ENCODE measurements around the gene PPP1R7.

DNA sequence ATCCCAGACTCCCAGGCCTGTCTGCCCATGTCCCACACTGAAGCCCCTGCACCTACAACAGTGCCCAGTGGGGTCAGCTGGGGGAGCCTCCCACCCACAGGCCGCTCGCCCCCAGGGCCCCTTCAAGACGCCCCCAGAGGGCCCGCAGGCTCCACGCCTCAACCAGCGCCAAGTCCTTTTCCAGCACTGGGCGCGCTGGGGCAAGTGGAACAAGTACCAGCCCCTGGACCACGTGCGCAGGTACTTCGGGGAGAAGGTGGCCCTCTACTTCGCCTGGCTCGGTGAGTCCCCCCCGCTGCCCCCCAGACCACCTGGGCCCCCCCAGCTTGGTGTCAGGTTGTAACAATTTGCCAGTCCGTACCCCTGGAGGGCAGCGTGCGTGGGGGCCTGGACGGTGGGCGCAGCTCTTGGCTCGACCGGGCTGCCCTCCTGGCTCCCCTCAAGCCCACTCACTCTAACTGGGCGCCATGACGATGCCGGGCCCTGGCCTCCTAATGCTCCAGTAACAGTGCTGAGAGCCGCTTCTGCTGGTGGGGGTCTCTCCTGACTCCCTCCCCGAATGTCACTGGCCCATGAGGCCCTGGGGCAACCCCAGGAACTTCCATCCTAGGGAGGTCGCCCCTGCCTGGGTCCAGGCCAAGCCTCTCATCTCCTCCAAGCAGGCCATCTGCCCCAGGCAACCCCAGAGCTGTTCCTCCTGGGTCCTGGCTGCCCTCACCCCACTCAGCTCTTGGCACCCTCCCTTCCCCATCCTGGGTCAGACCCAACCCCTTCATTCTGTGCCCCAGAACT lies 53.1 kb downstream of the PPP1R7 start:
- no peak for TF ChIP-seq POLR2A (IDR thresholded peaks at IDR 0.05)
- TF ChIP-seq, protein P1, sequence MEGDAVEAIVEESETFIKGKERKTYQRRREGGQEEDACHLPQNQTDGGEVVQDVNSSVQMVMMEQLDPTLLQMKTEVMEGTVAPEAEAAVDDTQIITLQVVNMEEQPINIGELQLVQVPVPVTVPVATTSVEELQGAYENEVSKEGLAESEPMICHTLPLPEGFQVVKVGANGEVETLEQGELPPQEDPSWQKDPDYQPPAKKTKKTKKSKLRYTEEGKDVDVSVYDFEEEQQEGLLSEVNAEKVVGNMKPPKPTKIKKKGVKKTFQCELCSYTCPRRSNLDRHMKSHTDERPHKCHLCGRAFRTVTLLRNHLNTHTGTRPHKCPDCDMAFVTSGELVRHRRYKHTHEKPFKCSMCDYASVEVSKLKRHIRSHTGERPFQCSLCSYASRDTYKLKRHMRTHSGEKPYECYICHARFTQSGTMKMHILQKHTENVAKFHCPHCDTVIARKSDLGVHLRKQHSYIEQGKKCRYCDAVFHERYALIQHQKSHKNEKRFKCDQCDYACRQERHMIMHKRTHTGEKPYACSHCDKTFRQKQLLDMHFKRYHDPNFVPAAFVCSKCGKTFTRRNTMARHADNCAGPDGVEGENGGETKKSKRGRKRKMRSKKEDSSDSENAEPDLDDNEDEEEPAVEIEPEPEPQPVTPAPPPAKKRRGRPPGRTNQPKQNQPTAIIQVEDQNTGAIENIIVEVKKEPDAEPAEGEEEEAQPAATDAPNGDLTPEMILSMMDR (IDR thresholded peaks at IDR 0.05), result no peak
